Esophagus squamous epithelium (tissue), 5 donors: ENCODE data around the gene IL1B. TPM values are rescaled to one million over a fixed set of nuclear protein-coding genes. Genes with fewer than 3 reads are reported as not detected.
A peak's percentile ranks its signal among the peaks of the same experiment; 100 is the strongest.

Source experiments
- DNase-seq: peaks from one replicate; lab custom pipeline; 2025; lab: John Stamatoyannopoulos, UW
- H3K27ac ChIP-seq, 4 donors: fragments of 200-600 bp; sonication (generic); one replicate each; pipeline ENCODE4 v1.5.1; 2016 to 2019; ENCODE audit warnings: mild to moderate bottlenecking in 1 of 4
- H3K27me3 ChIP-seq, 4 donors: fragments of 200-600 bp; sonication (generic); 1 replicate in 3 of 4; 2 replicates in 1 of 4; pipeline versions ENCODE4 v1.5.1 to v1.6.0; 2017 to 2021; ENCODE audit warnings: antibody characterized with exemption in 1 of 4
- H3K36me3 ChIP-seq, 3 donors: fragments of 200-600 bp; sonication (generic); one replicate each; pipeline ENCODE4 v1.5.1; 2016 to 2019
- H3K4me1 ChIP-seq, 3 donors: fragments of 200-600 bp; sonication (generic); one replicate each; pipeline ENCODE4 v1.5.1; 2017 to 2019
- H3K4me3 ChIP-seq, 4 donors: fragments of 200-600 bp; sonication (generic); 1 replicate in 3 of 4; 2 replicates in 1 of 4; pipeline ENCODE4 v1.5.1; 2016 to 2019; ENCODE audit warnings: mild to moderate bottlenecking in 2 of 4, moderate library complexity in 1 of 4
- H3K9me3 ChIP-seq, 3 donors: fragments of 200-600 bp; sonication (generic); one replicate each; pipeline ENCODE4 v1.5.1; 2016 to 2019
- CTCF ChIP-seq, 6 experiments: fragments of 450-650 bp in 4 of 6; fragments of 200-600 bp in 2 of 6; sonication (generic) in 2 of 6; IDR thresholded peaks; one replicate each; pipeline ENCODE4 v1.5.1; 2016 to 2019; ENCODE audit warnings: antibody characterized with exemption in 6 of 6, mild to moderate bottlenecking in 4 of 6, moderate library complexity in 4 of 6
- POLR2A ChIP-seq, 4 donors: fragments of 450-650 bp; IDR thresholded peaks; one replicate each; pipeline ENCODE4 v1.6.1; 2017; ENCODE audit warnings: antibody characterized with exemption in 4 of 4, mild to moderate bottlenecking in 4 of 4, moderate library complexity in 3 of 4
- WGBS, 2 donors: methylation state at CpG; one replicate each; pipeline ENCODE4 v1.1.5; 2018; 5-methylcytosine and 5-hydroxymethylcytosine counted together
- intact Hi-C: fragments of 100-400 bp; cut with DNase I; formaldehyde crosslinking; loops from one replicate; pipeline ENCODE4 v1.15.0; 2022
- total RNA-seq, 4 donors: library from RNA; depleted of rRNA; stranded (reverse); fragments of >200 nt; gene quantifications; one replicate each; pipeline ENCODE4 v1.1.0, GENCODE V29; 2016
- donor health status: DM: yes; HTN: yes; CAD: no.

Gene IL1B
- total RNA-seq, 4 donors from 2014 or later, result 1.3 to 16.5 (median 4.4) TPM

GRCh38 chr2:112813280-112813966 lies 23.2 kb downstream of the IL1B start:
- H3K9me3 ChIP-seq, result no peaks in the 10 kb centered on the region
- H3K36me3 ChIP-seq, result no peaks in the 10 kb centered on the region
- 83 to 88% methylated on average over 10 of the region's 10 CpGs for WGBS, 2 donors
- no peaks in the 10 kb centered on the region for H3K27me3 ChIP-seq
- H3K27ac ChIP-seq, result peak overlapping the region in 2 of 4 donors; percentile 65 to 73
- DNase-seq, result no peak
- peaks cover 7 to 40% (median 30%) of the 10 kb centered on the region in 3 donors for H3K4me1 ChIP-seq
- no peak for TF ChIP-seq CTCF (IDR thresholded peaks at IDR 0.05)
- no peak for TF ChIP-seq POLR2A (IDR thresholded peaks at IDR 0.05)
- H3K4me3 ChIP-seq, result no peak overlapping the region
- intact Hi-C loops, result no loop called here

GRCh38 chr2:112812318-112813267 lies 24.0 kb downstream of the IL1B start:
- no peak for DNase-seq
- peaks cover 0 to 1% (median 0%) of the 10 kb centered on the region in 3 donors for H3K9me3 ChIP-seq
- no peaks in the 10 kb centered on the region for H3K27me3 ChIP-seq
- TF ChIP-seq POLR2A (IDR thresholded peaks at IDR 0.05) (no peak), CTCF (IDR thresholded peaks at IDR 0.05) (no peak)
- WGBS, 2 donors, result 30% methylated on average over 12 to 14 of the region's 14 CpGs
- H3K4me1 ChIP-seq, result peaks cover 7 to 40% (median 30%) of the 10 kb centered on the region in 3 donors
- H3K4me3 ChIP-seq, result no peak overlapping the region
- no peaks in the 10 kb centered on the region for H3K36me3 ChIP-seq
- H3K27ac ChIP-seq, result peak overlapping the region; percentile 63 to 73 (median 65)
- intact Hi-C loops, result no loop called here

- H3K9me3 ChIP-seq, result peaks cover 0 to 4% (median 3%) of the 10 kb centered on the region in 3 donors
- intact Hi-C loops, result no loop called here
- H3K36me3 ChIP-seq, result no peaks in the 10 kb centered on the region
- 15 to 22% methylated on average over 6 to 7 of the region's 7 CpGs for WGBS, 2 donors
- no peak for DNase-seq
- peak overlapping the region; percentile 63 to 73 (median 66) for H3K27ac ChIP-seq
- peaks cover 7 to 40% (median 30%) of the 10 kb centered on the region in 3 donors for H3K4me1 ChIP-seq
- no peak for TF ChIP-seq CTCF (IDR thresholded peaks at IDR 0.05)
- TF ChIP-seq POLR2A (IDR thresholded peaks at IDR 0.05), result no peak
- H3K27me3 ChIP-seq, result no peaks in the 10 kb centered on the region
- no peak overlapping the region for H3K4me3 ChIP-seq
Measured at GRCh38 chr2:112811841-112812306, 24.7 kb downstream of the IL1B start.

- peaks cover 0 to 4% (median 3%) of the 10 kb centered on the region in 3 donors for H3K9me3 ChIP-seq
Measured at GRCh38 chr2:112811276-112811831, 25.2 kb downstream of the IL1B start.

More at GRCh38 chr2:112811276-112811831, 25.2 kb downstream of the IL1B start:
- Histone ChIP-seq H3K36me3 (no peaks in the 10 kb centered on the region), H3K4me3 (no peak overlapping the region), H3K27ac (peak overlapping the region; percentile 63 to 73 (median 66)), H3K27me3 (no peaks in the 10 kb centered on the region), H3K4me1 (peaks cover 7 to 40% (median 30%) of the 10 kb centered on the region in 3 donors)
- no peak for DNase-seq
- intact Hi-C loops, result no loop called here
- 47 to 59% methylated on average over 3 of the region's 3 CpGs for WGBS, 2 donors
- TF ChIP-seq CTCF (IDR thresholded peaks at IDR 0.05) (no peak), POLR2A (IDR thresholded peaks at IDR 0.05) (no peak)
